H9 (cell line): ENCODE results near the gene TACR2. TPM values are rescaled to one million over a fixed set of nuclear protein-coding genes. Genes with fewer than 3 reads are reported as not detected.

ENCODE experiments used
- DNase-seq: peaks from one replicate; pipeline ENCODE4 v3.0.0-alpha.2; 2017
- H2AFZ ChIP-seq: one replicate; pipeline ENCODE4 v1.6.1; 2013; ENCODE audit warnings: mild to moderate bottlenecking, low read length, control low read depth, moderate library complexity
- H2AK5ac ChIP-seq: 2 replicates; pipeline ENCODE4 v1.6.1; 2013; ENCODE audit warnings: low read length, control low read depth, mixed read lengths; ENCODE audit not compliant: insufficient read length
- H2BK120ac ChIP-seq: one replicate; pipeline ENCODE4 v1.6.1; 2013; ENCODE audit warnings: low read depth, mild to moderate bottlenecking, low read length, control low read depth, inconsistent platforms; ENCODE audit not compliant: poor library complexity, severe bottlenecking
- H2BK12ac ChIP-seq: 2 replicates; pipeline ENCODE4 v1.6.1; 2013; ENCODE audit warnings: low read length, control low read depth, mixed read lengths, low read depth; ENCODE audit not compliant: insufficient read length
- H2BK15ac ChIP-seq: 2 replicates; pipeline ENCODE4 v1.6.1; 2013; ENCODE audit warnings: low read depth, low read length, control low read depth
- H2BK20ac ChIP-seq: one replicate; pipeline ENCODE4 v1.6.1; 2013; ENCODE audit warnings: low read depth, mild to moderate bottlenecking, low read length, control low read depth, inconsistent platforms; ENCODE audit not compliant: poor library complexity, severe bottlenecking
- H2BK5ac ChIP-seq: 2 replicates; pipeline ENCODE4 v1.6.1; 2013; ENCODE audit warnings: low read length, control low read depth, mixed read lengths; ENCODE audit not compliant: insufficient read length
- H3K14ac ChIP-seq: 2 replicates; pipeline ENCODE4 v1.6.1; 2013; ENCODE audit warnings: low read length, control low read depth; ENCODE audit not compliant: insufficient read depth
- H3K18ac ChIP-seq: 2 replicates; pipeline ENCODE4 v1.6.1; 2013; ENCODE audit warnings: low read depth, mild to moderate bottlenecking, mixed read lengths, low read length, control low read depth; ENCODE audit not compliant: insufficient read length
- H3K23ac ChIP-seq: 2 replicates; pipeline ENCODE4 v1.6.1; 2013; ENCODE audit warnings: low read length, control low read depth, mixed read lengths, low read depth; ENCODE audit not compliant: insufficient read length
- H3K23me2 ChIP-seq: 2 replicates; pipeline ENCODE4 v1.6.1; 2013; ENCODE audit warnings: low read depth, mild to moderate bottlenecking, mixed read lengths, low read length, control low read depth; ENCODE audit not compliant: insufficient read length, poor library complexity, severe bottlenecking
- H3K27ac ChIP-seq: 2 replicates; pipeline ENCODE4 v1.5.1; 2013; ENCODE audit warnings: low read length, control low read depth, mixed read lengths, low read depth; ENCODE audit not compliant: insufficient read length
- H3K27me3 ChIP-seq: 2 replicates; pipeline ENCODE4 v1.6.1; 2013; ENCODE audit warnings: low read length, control low read depth, inconsistent platforms; ENCODE audit not compliant: insufficient read depth
- H3K4ac ChIP-seq: 2 replicates; pipeline ENCODE4 v1.6.1; 2013; ENCODE audit warnings: low read depth, mild to moderate bottlenecking, control low read depth, inconsistent platforms, low read length, moderate library complexity
- H3K4me1 ChIP-seq: 2 replicates; pipeline ENCODE4 v1.6.1; 2013; ENCODE audit warnings: low read length, control low read depth, inconsistent platforms; ENCODE audit not compliant: insufficient read depth
- H3K4me2 ChIP-seq: 2 replicates; pipeline ENCODE4 v1.6.1; 2013; ENCODE audit warnings: low read length, control low read depth, mixed read lengths; ENCODE audit not compliant: insufficient read length, insufficient read depth
- H3K56ac ChIP-seq: 2 replicates; pipeline ENCODE4 v1.6.1; 2013; ENCODE audit warnings: low read depth, mild to moderate bottlenecking, mixed read lengths, low read length, control low read depth; ENCODE audit not compliant: insufficient read length
- H3K79me1 ChIP-seq: 2 replicates; pipeline ENCODE4 v1.6.1; 2013; ENCODE audit warnings: low read depth, mild to moderate bottlenecking, moderate library complexity, low read length, control low read depth, inconsistent platforms; ENCODE audit not compliant: insufficient read depth, poor library complexity, severe bottlenecking
- H3K79me2 ChIP-seq: 2 replicates; pipeline ENCODE4 v1.6.1; 2013; ENCODE audit warnings: low read length, control low read depth, inconsistent platforms; ENCODE audit not compliant: insufficient read depth
- H3K9ac ChIP-seq: 2 replicates; pipeline ENCODE4 v1.6.1; 2013; ENCODE audit warnings: low read length, control low read depth, mixed read lengths; ENCODE audit not compliant: insufficient read length; ENCODE audit errors: extremely low read depth
- H3K9me3 ChIP-seq: one replicate; pipeline ENCODE4 v1.6.1; 2013; ENCODE audit warnings: low read depth, low read length, inconsistent platforms; ENCODE audit not compliant: control insufficient read depth
- H3T11ph ChIP-seq: one replicate; pipeline ENCODE4 v1.6.1; 2013; ENCODE audit warnings: mild to moderate bottlenecking, low read length, control low read depth, inconsistent platforms
- H4K20me1 ChIP-seq: one replicate; pipeline ENCODE4 v1.6.1; 2013; ENCODE audit not compliant: control insufficient read depth, insufficient read length, insufficient read depth
- H4K5ac ChIP-seq: 2 replicates; pipeline ENCODE4 v1.6.1; 2013; ENCODE audit warnings: low read depth, mild to moderate bottlenecking, mixed read lengths, low read length, control low read depth; ENCODE audit not compliant: insufficient read length
- H4K8ac ChIP-seq: replicated peaks from 2 replicates; pipeline ENCODE4 v1.6.1; 2013; ENCODE audit warnings: low read length, control low read depth, mixed read lengths, low read depth; ENCODE audit not compliant: insufficient read length
- H4K91ac ChIP-seq: 2 replicates; pipeline ENCODE4 v1.6.1; 2013; ENCODE audit warnings: low read depth, mild to moderate bottlenecking, moderate library complexity, mixed read lengths, low read length, control low read depth; ENCODE audit not compliant: insufficient read length
- H3K27ac Mint-ChIP-seq, 3 experiments: 2 replicates in 2 of 3; 3 replicates in 1 of 3; pipeline ENCODE4 v1.8.0; 2020 to 2021; ENCODE audit warnings: mixed read lengths in 3 of 3, mild to moderate bottlenecking in 1 of 3, moderate library complexity in 1 of 3
- H3K27me3 Mint-ChIP-seq: 2 replicates; pipeline ENCODE4 v1.8.0; 2021; ENCODE audit warnings: low read depth, mild to moderate bottlenecking, moderate library complexity, mixed read lengths
- H3K36me3 Mint-ChIP-seq, 3 experiments: 2 replicates in 2 of 3; 3 replicates in 1 of 3; pipeline ENCODE4 v1.8.0; 2020 to 2021; ENCODE audit warnings: low read depth in 3 of 3, mixed read lengths in 3 of 3; ENCODE audit not compliant: insufficient read depth in 1 of 3
- H3K4me1 Mint-ChIP-seq, 2 experiments: 2 replicates each; pipeline ENCODE4 v1.8.0; 2020; ENCODE audit warnings: mixed read lengths in 2 of 2
- H3K4me3 Mint-ChIP-seq, 2 experiments: 2 replicates in 1 of 2; 3 replicates in 1 of 2; pipeline ENCODE4 v1.8.0; 2020 to 2021; ENCODE audit warnings: mild to moderate bottlenecking in 2 of 2, mixed read lengths in 2 of 2, moderate library complexity in 1 of 2
- H3K9me3 Mint-ChIP-seq, 2 experiments: 2 replicates in 1 of 2; 3 replicates in 1 of 2; pipeline ENCODE4 v1.8.0; 2020; ENCODE audit warnings: mild to moderate bottlenecking in 2 of 2, mixed read lengths in 2 of 2, moderate library complexity in 1 of 2
- WGBS: extraction: QIAGEN DNeasy Blood & Tissue Kit; methylation state at CpG from one replicate; pipeline ENCODE4 v1.1.7; 2013; ENCODE audit warnings: missing lambda C conversion rate, low lambda C conversion rate, mixed read lengths; ENCODE audit not compliant: insufficient read length; ENCODE audit errors: extremely low coverage; 5-methylcytosine and 5-hydroxymethylcytosine counted together
- total RNA-seq: library from RNA; stranded (reverse); gene quantifications from 2 replicates; pipeline ENCODE4 v1.2.1, GENCODE V29; 2021
- TF ChIP-seq, protein P1 (sequence below): fragments of 200-600 bp; sonication (generic); conservative IDR thresholded peaks from 3 replicates; pipeline ENCODE4 v1.8.0; 2021; ENCODE audit warnings: antibody characterized with exemption, mild to moderate bottlenecking

TACR2 gene
- total RNA-seq, 1 experiment from 2014 or later = not detected

DNA sequence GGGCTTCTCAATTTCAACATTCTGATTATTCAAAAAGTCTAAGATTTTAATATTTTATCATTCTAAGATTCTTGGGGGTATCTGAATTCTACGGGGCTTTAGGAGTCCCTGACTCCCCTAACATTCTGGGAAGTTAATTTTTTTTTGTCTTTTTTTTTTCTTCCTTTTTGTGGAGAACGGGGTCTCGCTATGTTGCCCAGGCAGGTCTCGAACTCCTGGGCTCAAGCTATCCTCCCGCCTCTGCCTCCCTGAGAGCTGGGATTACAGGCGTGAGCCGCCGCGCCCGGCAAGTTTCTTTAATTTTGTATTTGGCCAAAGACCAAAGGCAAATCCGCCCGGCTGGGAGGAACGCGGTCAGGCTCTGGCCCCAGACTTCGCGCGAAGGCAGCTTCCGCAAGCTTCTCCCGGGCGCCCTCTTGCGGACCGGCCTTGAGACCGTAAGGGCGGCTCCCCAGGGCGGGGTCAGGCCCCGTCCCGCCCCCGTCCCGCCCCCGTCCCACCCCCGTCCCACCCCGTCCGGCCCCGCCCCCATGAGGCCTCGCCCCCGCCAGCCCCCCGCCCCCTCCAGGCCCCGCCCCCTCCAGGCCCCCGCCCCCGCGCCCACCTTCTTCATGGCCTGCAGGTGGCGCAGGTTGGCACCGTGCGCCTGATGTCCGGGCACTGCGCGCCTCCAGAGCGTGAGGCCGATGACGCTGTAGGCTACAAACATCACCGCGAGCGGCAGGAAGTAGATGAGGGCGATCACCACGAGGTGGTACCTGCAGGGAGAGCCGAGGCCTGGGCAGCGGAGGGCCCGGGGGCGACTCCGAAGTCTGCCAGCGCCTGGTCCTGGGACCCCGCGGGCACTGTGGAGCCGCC is 8.2 kb downstream of the TACR2 start:
- peaks cover 0 to 3% (median 0%) of the 10 kb centered on the region in 3 experiments; a peak in 3 of 7 replicates for H3K36me3 Mint-ChIP-seq
- H2AFZ ChIP-seq = no peak overlapping the region

More for the DNA sequence above, 8.2 kb downstream of the TACR2 start:
- Histone ChIP-seq H4K8ac (no peak overlapping the region), H3K23ac (no peak overlapping the region), H2BK12ac (no peak overlapping the region), H3K79me2 (no peaks in the 10 kb centered on the region), H3K9ac (no peak overlapping the region), H3K23me2 (no peaks in the 10 kb centered on the region), H3K18ac (peak overlapping the region; percentile 80), H3T11ph (no peak overlapping the region), H4K5ac (no peak overlapping the region), H2BK5ac (no peak overlapping the region), H3K4me1 (no peaks in the 10 kb centered on the region; the same call in 1 of the 2 replicates), H3K56ac (no peak overlapping the region), H2BK20ac (no peak overlapping the region), H2BK15ac (no peak overlapping the region), H3K27ac (no peak overlapping the region), H3K27me3 (no peaks in the 10 kb centered on the region; the same call in 1 of the 2 replicates), H4K20me1 (no peaks in the 10 kb centered on the region), H3K4me2 (no peak overlapping the region), H2BK120ac (peak overlapping the region; percentile 98), H3K79me1 (no peaks in the 10 kb centered on the region), H4K91ac (no peak overlapping the region), H3K4ac (no peak overlapping the region), H3K14ac (peak overlapping the region; percentile 64; the same call in 1 of the 2 replicates), H2AK5ac (no peak overlapping the region), H3K9me3 (no peaks in the 10 kb centered on the region)
- DNase-seq = peak; percentile 94
- H3K4me1 Mint-ChIP-seq = peaks cover 28 to 36% of the 10 kb centered on the region in 2 experiments
- H3K9me3 Mint-ChIP-seq = no peaks in the 10 kb centered on the region
- WGBS = no CpG with 5 or more reads among the region's 64 CpGs
- peak overlapping the region in 1 of 2 experiments; percentile 57; a peak in 2 of 5 replicates for H3K4me3 Mint-ChIP-seq
- TF ChIP-seq, protein P1, sequence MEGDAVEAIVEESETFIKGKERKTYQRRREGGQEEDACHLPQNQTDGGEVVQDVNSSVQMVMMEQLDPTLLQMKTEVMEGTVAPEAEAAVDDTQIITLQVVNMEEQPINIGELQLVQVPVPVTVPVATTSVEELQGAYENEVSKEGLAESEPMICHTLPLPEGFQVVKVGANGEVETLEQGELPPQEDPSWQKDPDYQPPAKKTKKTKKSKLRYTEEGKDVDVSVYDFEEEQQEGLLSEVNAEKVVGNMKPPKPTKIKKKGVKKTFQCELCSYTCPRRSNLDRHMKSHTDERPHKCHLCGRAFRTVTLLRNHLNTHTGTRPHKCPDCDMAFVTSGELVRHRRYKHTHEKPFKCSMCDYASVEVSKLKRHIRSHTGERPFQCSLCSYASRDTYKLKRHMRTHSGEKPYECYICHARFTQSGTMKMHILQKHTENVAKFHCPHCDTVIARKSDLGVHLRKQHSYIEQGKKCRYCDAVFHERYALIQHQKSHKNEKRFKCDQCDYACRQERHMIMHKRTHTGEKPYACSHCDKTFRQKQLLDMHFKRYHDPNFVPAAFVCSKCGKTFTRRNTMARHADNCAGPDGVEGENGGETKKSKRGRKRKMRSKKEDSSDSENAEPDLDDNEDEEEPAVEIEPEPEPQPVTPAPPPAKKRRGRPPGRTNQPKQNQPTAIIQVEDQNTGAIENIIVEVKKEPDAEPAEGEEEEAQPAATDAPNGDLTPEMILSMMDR = peak; percentile 83
- peaks cover 17% of the 10 kb centered on the region for H3K27me3 Mint-ChIP-seq
- 0 out of 7 replicates have a peak overlapping the region, but pooled peaks of 1 of the 3 experiments have one; percentile 72 for H3K27ac Mint-ChIP-seq
